ENCODE results near the gene EN2.

GRCh38 chr7:155495440-155496248 lies 37.7 kb downstream of the EN2 start:
- no peak for TF ChIP-seq POLR2AphosphoS5 (IDR thresholded peaks at IDR 0.05)
- TF ChIP-seq, protein P1, sequence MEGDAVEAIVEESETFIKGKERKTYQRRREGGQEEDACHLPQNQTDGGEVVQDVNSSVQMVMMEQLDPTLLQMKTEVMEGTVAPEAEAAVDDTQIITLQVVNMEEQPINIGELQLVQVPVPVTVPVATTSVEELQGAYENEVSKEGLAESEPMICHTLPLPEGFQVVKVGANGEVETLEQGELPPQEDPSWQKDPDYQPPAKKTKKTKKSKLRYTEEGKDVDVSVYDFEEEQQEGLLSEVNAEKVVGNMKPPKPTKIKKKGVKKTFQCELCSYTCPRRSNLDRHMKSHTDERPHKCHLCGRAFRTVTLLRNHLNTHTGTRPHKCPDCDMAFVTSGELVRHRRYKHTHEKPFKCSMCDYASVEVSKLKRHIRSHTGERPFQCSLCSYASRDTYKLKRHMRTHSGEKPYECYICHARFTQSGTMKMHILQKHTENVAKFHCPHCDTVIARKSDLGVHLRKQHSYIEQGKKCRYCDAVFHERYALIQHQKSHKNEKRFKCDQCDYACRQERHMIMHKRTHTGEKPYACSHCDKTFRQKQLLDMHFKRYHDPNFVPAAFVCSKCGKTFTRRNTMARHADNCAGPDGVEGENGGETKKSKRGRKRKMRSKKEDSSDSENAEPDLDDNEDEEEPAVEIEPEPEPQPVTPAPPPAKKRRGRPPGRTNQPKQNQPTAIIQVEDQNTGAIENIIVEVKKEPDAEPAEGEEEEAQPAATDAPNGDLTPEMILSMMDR (IDR thresholded peaks at IDR 0.05), result no peak

Measured in prostate gland (tissue), 2 donors.